CD4-positive, alpha-beta T cell treated with Interleukin-21 for 1 hour (primary cell): ENCODE results near the gene FKBP10.
"Not testable (repeated sequence)": the region's sequence is repeated elsewhere in the genome, so short reads cannot be mapped to it uniquely, and the experiment has no call there.

Source experiments
- DNase-seq: peaks from one replicate; pipeline ENCODE4 v3.0.0-alpha.2; 2020

The FKBP10 gene

GRCh38 chr17:41812381-41813151, at the start of gene FKBP10:
FKBP10 (plus strand) TSS chr17:41813004; CDS start chr17:41813035, 31 bp downstream.
- DNase-seq, result peak; percentile 44

DNA sequence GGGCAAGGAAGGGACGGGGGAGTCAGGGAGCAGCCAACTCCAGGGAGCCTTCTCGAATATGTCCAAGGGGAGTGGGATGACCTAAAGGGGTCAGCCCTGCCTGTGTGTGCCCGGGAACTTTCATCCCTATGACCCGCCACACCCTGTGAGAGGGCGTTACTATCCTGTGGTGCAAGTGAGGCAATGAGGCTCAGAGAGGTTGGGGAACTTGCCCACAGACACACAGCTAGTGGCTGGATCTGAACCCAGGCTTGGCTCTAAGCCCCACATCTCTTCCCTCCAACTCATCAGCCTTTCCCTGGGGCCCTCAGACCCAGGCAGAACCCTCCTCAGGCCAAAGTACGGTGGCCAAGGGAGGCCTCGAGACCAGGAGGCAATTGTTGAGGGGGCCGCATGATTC, 49.5 kb upstream of the FKBP10 start:
- DNase-seq, result no peak

DNA sequence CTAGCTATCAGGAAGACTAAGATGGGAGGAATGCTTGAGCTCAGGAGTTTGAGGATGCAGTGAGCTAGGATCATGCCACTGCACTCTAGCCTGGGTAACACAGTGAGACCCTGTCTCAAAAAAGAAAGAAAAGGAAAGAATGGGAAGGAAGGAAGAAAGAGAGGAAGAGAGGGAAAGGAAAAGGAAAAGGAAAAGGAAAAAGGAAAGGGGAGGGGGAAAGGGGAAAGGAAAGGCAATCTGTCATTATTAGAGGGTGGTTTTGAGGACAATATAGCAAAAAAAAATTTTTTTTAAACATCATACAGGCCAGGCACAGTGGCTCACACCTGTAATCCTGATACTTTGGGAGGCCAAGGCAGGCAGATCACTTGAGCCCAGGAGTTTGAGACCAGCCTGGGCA, 46.7 kb upstream of the FKBP10 start:
- no peak for DNase-seq

- DNase-seq, result no peak
These were observed 45.3 kb upstream of the FKBP10 start for GRCh38 chr17:41767324-41768042.

- DNase-seq, result no peak
These were observed 44.0 kb upstream of the FKBP10 start for GRCh38 chr17:41768682-41769288.

DNA sequence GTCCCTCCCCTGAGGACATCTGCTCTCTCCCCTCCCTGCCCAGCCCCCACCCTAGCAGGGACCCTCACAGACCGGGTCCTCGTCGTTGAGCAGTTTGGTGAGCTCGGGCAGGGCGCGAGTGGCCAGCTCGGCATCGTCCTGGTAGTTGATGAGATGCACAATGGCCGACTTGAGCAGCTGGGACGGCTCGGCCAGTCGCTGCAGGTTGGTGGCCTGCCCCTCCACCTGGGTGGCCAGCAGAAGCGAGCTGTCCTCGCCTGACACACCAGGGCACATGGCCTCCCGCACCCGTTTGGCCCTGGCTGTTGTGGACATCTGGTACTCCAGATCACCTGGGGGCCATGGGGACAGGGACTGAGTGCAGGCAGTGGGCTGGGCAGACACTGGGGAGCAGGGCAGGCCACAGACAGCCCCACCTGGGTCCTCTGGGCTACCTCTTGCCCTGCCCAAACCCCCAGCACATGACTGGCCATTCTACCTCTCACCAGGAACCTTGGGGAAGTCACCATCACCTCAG, 43.4 kb upstream of the FKBP10 start:
- DNase-seq, result no peak

DNA sequence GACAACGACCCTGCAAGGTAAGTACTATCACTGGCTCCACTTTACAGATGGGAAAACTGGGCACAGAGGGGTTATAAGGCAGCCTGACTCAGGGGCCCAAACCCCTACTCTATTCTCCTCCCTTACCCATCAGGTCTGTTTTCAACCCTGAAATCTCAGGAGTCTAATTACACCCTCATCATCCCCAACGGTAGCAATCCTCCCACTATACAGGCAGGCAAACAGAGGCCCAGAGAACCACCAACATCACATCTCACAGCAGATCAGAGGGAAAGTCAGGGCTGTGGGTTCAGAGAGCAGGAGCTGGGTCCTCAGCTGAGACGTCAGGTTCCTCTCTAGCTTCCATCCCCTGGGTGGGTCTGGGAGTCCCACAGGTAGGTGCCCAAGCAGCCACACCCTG, 42.8 kb upstream of the FKBP10 start:
- no peak for DNase-seq

DNA sequence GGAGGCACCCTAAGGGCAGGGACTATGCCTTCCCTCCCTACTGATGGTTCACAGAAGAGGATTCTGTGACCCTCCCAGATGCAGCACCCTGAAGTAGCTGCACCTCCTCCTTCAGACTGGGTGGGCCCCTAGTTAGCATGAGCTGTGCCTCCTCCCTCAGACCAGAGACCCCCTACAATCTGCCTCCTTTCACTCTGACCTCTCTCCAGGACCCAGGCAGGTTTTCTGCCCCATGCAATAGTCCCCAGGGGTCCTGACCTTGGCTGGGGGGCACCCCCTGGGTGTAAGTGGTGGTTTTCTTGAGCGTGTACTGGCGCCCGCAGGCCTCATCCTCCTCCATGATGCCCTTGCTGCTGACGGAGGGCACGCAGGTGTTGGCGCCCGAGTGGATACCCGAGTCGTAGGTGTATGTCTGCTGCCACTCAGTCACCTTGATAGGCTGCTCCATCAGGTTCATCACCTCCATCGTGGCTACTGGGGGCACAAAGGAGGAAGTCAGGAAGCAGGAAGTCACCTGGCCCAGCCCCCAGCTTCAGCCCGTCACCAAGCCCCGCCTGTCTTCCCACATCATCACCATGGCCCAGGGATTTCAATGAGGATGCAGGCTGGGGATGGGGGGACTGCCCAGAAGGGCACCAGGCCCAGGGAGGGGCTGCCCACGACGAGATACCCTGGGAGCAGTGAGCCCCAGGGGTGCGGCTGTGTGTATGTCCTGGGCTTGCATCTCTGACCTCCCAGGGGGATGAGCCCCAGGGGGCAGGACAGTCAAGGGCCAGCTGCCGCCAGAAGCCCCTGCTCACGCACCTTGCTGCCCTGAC, 41.2 kb upstream of the FKBP10 start:
- DNase-seq, result no peak

DNA sequence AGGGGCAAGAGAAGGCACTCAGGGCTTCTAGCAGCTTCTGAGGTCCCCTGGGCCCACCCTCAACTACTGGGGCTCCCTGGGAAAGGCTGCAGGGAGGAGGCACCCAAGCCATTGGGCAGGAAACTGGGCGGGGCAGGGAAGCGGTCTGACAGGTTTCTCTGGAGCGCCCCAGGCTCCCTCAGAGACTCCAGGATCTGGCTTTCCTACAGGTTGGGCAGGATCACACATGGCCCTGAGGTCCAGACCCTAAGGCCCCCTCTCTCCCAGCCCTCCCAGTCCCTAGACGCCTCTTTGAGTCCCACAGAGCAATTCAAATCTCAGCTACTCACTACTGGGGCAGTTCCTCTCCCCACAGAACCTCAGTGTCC, 40.6 kb upstream of the FKBP10 start:
- DNase-seq, result no peak

- DNase-seq, result no peak
These were observed 40.1 kb upstream of the FKBP10 start for GRCh38 chr17:41772586-41773189.

- no peak for DNase-seq
These were observed 39.6 kb upstream of the FKBP10 start for GRCh38 chr17:41773190-41773588.

GRCh38 chr17:41773731-41774193, 39.0 kb upstream of the FKBP10 start:
- no peak for DNase-seq

- no peak for DNase-seq
These were observed 37.2 kb upstream of the FKBP10 start for GRCh38 chr17:41775394-41776226.

GRCh38 chr17:41776262-41776900, 36.4 kb upstream of the FKBP10 start:
- not testable (repeated sequence) for DNase-seq

DNA sequence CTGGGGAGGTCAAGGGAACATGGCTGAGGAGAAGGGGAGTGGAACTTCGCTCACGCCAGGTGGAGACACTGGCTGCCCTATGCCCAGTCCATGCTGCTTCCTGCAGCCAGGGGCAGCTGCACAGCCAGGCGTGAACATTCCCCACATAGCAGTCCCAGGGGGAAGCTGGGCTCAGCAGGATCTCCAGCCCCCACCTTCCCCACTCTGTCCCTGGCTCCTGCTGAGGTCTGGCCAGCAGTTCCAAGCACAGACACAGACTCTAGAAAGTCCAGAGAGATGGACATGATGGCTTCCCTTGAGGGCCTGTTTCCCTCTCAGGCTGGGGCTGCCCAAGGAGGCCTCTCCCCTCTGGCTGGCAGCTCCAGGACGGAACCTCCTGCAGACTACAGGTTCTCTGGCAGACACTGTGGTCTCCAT, 35.6 kb upstream of the FKBP10 start:
- no peak for DNase-seq

DNA sequence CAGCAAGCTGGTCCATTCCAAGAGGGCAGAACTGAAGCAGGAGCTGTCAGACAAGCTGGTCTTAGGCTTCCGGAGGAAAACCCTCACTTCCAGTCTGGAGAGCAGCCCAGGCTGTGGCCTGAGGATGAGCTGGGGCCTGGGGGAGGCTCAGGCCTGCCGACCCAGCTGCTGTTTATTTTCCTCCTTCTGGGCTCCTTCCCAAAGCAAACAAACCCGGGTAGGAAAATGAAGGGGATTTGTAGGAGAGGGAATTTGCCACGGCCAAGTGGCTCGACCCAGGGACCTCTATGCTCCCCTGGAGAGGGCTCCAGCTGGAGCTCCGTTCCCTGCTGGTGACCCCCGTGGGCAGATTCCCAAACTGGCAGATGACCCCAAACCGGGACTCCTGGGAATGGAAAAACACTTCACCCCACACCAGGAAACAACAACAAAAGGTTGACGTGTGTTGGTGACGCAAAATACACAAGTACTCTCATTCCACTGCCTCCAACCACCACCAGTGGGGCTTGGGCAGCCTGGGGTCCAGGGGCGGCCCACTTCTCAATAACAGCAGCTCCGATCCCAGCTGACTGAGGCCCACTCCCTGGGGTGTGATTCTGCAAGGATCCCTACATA, 35.1 kb upstream of the FKBP10 start:
- DNase-seq, result no peak

DNA sequence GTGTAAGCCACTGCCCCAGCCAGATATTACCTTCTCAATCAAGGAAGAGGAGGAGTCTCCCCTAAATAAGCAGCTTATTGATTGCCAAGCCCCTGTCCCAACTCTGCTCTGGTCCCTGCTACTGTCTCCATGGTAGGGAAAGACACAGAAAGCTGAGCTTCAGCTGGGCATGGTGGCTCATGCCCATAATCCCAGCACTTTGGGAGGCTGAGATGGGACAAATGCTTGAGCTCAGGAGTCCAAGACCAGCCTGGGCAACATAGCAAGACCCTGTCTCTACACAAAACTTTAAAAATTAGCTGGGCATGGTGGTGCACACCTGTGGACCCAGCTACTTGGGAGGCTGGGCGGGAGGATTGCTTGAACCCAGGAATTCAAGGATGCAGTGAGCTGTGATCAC, 32.9 kb upstream of the FKBP10 start:
- DNase-seq, result no peak

GRCh38 chr17:41781404-41782110, 31.2 kb upstream of the FKBP10 start:
- no peak for DNase-seq

DNA sequence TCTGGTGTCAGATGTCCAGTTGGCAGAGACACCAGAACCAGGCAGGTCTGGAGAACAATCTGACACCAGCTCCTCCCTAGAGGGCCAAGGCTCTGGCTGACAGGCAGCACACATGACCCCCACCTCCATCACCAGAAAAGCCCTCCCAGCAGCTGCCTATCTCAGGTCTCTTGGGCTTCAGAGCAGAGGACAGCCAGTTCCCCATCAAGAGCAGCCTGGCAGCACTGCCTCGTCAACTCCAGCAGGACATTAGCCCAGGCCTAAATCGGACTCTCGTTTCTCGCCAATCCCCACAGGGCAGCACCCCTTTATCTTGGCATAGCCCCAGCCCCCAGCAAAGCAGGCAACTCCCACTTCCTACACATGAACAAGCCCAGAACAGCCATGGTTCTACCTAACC, 30.7 kb upstream of the FKBP10 start:
- DNase-seq, result no peak
